Esophagus muscularis mucosa (tissue), 4 donors: ENCODE results near the gene CACNB4. TPM values are rescaled to one million over a fixed set of nuclear protein-coding genes. Genes with fewer than 3 reads are reported as not detected.
"Not testable (repeated sequence)": the region's sequence is repeated elsewhere in the genome, so short reads cannot be mapped to it uniquely, and the experiment has no call there.

ENCODE experiments used
- DNase-seq: peaks from one replicate; pipeline ENCODE4 v3.0.0-alpha.2; 2017; ENCODE audit errors: extremely low spot score
- H3K27ac ChIP-seq, 4 donors: fragments of 200-600 bp; sonication (generic); replicated peaks in 1 of 4; 1 replicate in 3 of 4; 2 replicates in 1 of 4; pipeline ENCODE4 v1.5.1; 2016 to 2019; ENCODE audit warnings: mild to moderate bottlenecking in 1 of 4
- H3K27me3 ChIP-seq, 4 donors: fragments of 200-600 bp; sonication (generic); one replicate each; pipeline versions ENCODE4 v1.5.1 to v1.6.0; 2016 to 2019
- H3K36me3 ChIP-seq, 4 donors: fragments of 200-600 bp; sonication (generic); one replicate each; pipeline ENCODE4 v1.5.1; 2016 to 2019
- H3K4me1 ChIP-seq, 4 donors: fragments of 200-600 bp; sonication (generic); one replicate each; pipeline ENCODE4 v1.5.1; 2016 to 2019
- H3K4me3 ChIP-seq, 4 donors: fragments of 200-600 bp; sonication (generic); 1 replicate in 2 of 4; 2 replicates in 2 of 4; pipeline ENCODE4 v1.5.1; 2016 to 2019; ENCODE audit warnings: mild to moderate bottlenecking in 4 of 4, moderate library complexity in 1 of 4
- H3K9me3 ChIP-seq, 4 donors: fragments of 200-600 bp; sonication (generic); 1 replicate in 3 of 4; 2 replicates in 1 of 4; pipeline ENCODE4 v1.5.1; 2016 to 2019
- EP300 ChIP-seq: sonication (generic); formaldehyde crosslinking; IDR thresholded peaks from one replicate; pipeline ENCODE4 v1.6.1; 2017; ENCODE audit warnings: antibody characterized with exemption
- POLR2A ChIP-seq: fragments of 450-650 bp; IDR thresholded peaks from one replicate; pipeline ENCODE4 v1.6.1; 2017; ENCODE audit warnings: antibody characterized with exemption, moderate library complexity, mild to moderate bottlenecking, low read depth
- POLR2AphosphoS5 ChIP-seq, 2 donors: sonication (generic); formaldehyde crosslinking; IDR thresholded peaks; one replicate each; pipeline ENCODE4 v1.6.1; 2017; ENCODE audit warnings: antibody characterized with exemption in 2 of 2
- WGBS: methylation state at CpG from one replicate; pipeline ENCODE4 v1.1.5; 2018; 5-methylcytosine and 5-hydroxymethylcytosine counted together
- intact Hi-C: fragments of 100-400 bp; cut with DNase I; formaldehyde crosslinking; loops from one replicate; pipeline ENCODE4 v1.15.1; 2023
- total RNA-seq, 4 donors: library from RNA; depleted of rRNA; stranded (reverse); fragments of >200 nt; gene quantifications; one replicate each; pipeline versions ENCODE4 v1.1.0 to v1.2.1, GENCODE V29; 2016
- TF ChIP-seq, protein P1 (sequence below), 3 experiments: fragments of 200-600 bp in 2 of 3; fragments of 450-650 bp in 1 of 3; sonication (generic) in 2 of 3; IDR thresholded peaks; one replicate each; pipeline ENCODE4 v1.5.1; 2017 to 2019; ENCODE audit warnings: antibody characterized with exemption in 3 of 3, mild to moderate bottlenecking in 2 of 3, moderate library complexity in 1 of 3

CACNB4 gene
- total RNA-seq, 4 donors from 2014 or later, result 1.7 to 3.5 (median 2.3) TPM

DNA sequence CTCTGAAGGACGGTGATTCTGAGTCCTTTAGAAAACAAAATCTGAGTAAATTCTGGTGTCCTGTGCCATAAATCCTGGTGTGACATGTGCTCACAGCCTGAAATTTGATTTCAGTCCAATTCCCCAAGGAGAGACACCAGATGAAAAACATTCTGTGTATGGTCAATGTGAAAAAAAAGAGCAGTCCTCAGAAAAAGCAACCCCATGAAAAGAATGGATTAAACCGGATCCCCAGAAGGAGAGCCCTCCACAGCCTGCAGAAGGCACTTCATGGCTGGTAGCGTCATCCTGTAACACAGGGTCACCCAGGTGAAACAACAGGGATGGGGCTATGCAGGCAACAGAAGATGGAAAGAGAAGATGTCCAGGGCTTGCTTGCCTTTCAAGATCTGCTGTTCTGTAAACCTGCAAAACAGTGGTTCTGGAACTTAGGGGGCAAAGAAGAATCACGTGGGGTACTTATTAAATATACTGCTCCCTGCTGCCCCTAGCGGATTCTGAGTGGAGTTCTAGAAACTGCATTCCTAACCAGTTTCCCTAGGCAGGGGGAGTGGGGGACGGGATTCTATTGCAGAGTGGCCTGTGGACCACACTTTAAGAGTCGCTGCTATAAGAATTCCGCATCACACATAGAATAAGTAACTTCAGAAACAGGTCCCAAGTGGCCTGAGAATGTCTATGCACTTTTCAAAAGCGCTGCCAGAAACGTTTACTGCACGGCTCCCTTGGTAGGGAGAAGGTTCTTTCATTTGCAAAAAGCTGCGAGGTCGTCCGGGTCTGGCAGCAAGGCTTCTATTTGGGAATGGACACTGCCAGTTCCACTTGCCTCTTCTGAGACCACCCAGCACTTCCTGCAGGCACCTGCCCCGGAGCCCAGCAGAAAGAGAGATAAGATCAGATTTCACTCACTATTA is 151.7 kb downstream of the CACNB4 start:
- Histone ChIP-seq H3K27ac (no peak overlapping the region), H3K4me1 (peaks cover 0 to 12% (median 7%) of the 10 kb centered on the region in 4 donors), H3K27me3 (no peaks in the 10 kb centered on the region), H3K9me3 (no peaks in the 10 kb centered on the region), H3K4me3 (peak overlapping the region; percentile 9 to 32 (median 20)), H3K36me3 (no peaks in the 10 kb centered on the region)
- 41% methylated on average over 15 of the region's 15 CpGs for WGBS
- intact Hi-C loops, result no loop called here
- TF ChIP-seq EP300, result no peak
- TF ChIP-seq, protein P1, sequence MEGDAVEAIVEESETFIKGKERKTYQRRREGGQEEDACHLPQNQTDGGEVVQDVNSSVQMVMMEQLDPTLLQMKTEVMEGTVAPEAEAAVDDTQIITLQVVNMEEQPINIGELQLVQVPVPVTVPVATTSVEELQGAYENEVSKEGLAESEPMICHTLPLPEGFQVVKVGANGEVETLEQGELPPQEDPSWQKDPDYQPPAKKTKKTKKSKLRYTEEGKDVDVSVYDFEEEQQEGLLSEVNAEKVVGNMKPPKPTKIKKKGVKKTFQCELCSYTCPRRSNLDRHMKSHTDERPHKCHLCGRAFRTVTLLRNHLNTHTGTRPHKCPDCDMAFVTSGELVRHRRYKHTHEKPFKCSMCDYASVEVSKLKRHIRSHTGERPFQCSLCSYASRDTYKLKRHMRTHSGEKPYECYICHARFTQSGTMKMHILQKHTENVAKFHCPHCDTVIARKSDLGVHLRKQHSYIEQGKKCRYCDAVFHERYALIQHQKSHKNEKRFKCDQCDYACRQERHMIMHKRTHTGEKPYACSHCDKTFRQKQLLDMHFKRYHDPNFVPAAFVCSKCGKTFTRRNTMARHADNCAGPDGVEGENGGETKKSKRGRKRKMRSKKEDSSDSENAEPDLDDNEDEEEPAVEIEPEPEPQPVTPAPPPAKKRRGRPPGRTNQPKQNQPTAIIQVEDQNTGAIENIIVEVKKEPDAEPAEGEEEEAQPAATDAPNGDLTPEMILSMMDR (IDR thresholded peaks at IDR 0.05), result peak; percentile 18 to 50 (median 42)
- DNase-seq, result no peak

- TF ChIP-seq, protein P1 (IDR thresholded peaks at IDR 0.05), result no peak
- TF ChIP-seq EP300 (no peak), POLR2A (no peak), POLR2AphosphoS5 (IDR thresholded peaks at IDR 0.05) (no peak)
- no peak overlapping the region for H3K4me3 ChIP-seq
- no peaks in the 10 kb centered on the region for H3K9me3 ChIP-seq
- intact Hi-C loops, result no loop called here
- WGBS, result 85% methylated on average over 6 of the region's 6 CpGs
- H3K4me1 ChIP-seq, result peaks cover 0 to 12% (median 7%) of the 10 kb centered on the region in 4 donors
- no peak overlapping the region for H3K27ac ChIP-seq
- no peaks in the 10 kb centered on the region for H3K36me3 ChIP-seq
- no peak for DNase-seq
- no peaks in the 10 kb centered on the region for H3K27me3 ChIP-seq
Observed at GRCh38 chr2:151946250-151946884, 152.5 kb downstream of the CACNB4 start.

DNA sequence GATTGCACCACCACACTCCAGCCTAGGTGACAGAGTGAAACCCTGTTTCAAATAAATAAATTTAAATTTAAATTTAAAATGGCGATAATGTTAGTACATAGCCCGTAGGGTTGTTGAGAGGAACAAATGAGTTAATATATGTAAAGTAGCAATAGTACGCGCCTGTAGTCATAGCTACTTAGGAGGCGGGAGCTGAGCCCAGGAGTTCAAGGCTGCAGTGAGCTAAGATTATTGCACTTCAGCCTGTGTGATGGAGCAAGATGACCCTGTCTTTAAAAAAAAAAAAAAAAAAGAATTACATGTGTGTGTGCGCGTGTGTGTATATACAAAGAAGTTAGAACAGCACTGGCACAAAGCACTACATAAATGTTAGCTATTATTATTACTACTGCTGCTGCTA is 153.2 kb downstream of the CACNB4 start:
- H3K27me3 ChIP-seq, result no peaks in the 10 kb centered on the region
- no peak for TF ChIP-seq EP300
- TF ChIP-seq POLR2A, result no peak
- no peak for TF ChIP-seq POLR2AphosphoS5 (IDR thresholded peaks at IDR 0.05)
- TF ChIP-seq, protein P1 (IDR thresholded peaks at IDR 0.05), result no peak
- H3K9me3 ChIP-seq, result no peaks in the 10 kb centered on the region
- WGBS, result 98% methylated on average over 7 of the region's 7 CpGs
- intact Hi-C loops, result no loop called here
- no peak overlapping the region for H3K4me3 ChIP-seq
- no peaks in the 10 kb centered on the region for H3K36me3 ChIP-seq
- peaks cover 0 to 12% (median 7%) of the 10 kb centered on the region in 4 donors for H3K4me1 ChIP-seq
- H3K27ac ChIP-seq, result no peak overlapping the region
- no peak for DNase-seq

DNA sequence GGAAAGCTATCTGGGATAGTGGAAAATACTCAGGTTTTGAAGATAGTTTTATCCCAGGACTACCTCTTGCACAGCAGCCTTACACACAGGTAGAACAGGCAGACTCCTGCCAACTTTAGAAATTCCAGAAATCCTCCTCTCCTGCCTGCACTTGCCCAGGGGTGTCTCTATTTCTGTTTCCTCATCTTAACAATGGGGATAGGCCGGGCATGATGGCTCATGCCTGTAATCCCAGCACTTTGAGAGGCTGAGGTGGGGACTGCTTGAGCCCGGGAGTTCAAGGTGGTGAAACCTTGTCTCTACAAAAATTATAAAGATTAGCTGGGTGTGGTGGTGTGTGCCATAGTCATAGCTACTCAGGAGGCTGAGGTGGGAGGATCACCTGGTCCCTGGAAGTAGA is 153.7 kb downstream of the CACNB4 start:
- DNase-seq, result no peak
- Histone ChIP-seq H3K36me3 (no peaks in the 10 kb centered on the region), H3K27ac (no peak overlapping the region), H3K27me3 (no peaks in the 10 kb centered on the region), H3K4me1 (peaks cover 0 to 12% (median 7%) of the 10 kb centered on the region in 4 donors), H3K4me3 (no peak overlapping the region), H3K9me3 (no peaks in the 10 kb centered on the region)
- TF ChIP-seq EP300 (no peak), POLR2AphosphoS5 (IDR thresholded peaks at IDR 0.05) (no peak)
- intact Hi-C loops, result no loop called here
- 92% methylated on average over 2 of the region's 2 CpGs for WGBS

DNA sequence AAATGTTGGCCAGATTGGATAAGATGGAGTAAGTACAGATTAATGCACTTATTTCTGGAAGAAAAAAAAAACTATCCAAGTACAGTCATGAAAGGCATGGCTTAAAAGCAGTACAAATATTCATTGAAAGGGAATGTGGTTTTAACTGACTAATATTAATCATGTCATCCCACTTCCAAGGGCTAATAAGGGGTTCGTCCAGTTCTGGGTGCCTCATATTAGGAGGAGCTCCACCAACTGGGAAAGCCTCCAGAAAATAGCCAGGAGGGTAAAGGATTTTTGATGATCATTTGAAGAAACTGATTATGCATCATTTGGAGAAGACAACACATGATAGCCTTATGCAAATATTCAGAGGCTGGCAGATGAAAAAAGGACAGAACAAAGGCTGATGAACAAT is 155.4 kb downstream of the CACNB4 start:
- DNase-seq, result no peak
- H3K36me3 ChIP-seq, result no peaks in the 10 kb centered on the region
- intact Hi-C loops, result no loop called here
- peaks cover 0 to 12% (median 7%) of the 10 kb centered on the region in 4 donors for H3K4me1 ChIP-seq
- WGBS, result 82% methylated on average over 1 of the region's 1 CpG
- H3K4me3 ChIP-seq, result no peak overlapping the region
- TF ChIP-seq, protein P1 (IDR thresholded peaks at IDR 0.05), result no peak
- TF ChIP-seq POLR2AphosphoS5 (IDR thresholded peaks at IDR 0.05), result no peak
- no peak for TF ChIP-seq EP300
- no peak for TF ChIP-seq POLR2A
- no peaks in the 10 kb centered on the region for H3K9me3 ChIP-seq
- no peak overlapping the region for H3K27ac ChIP-seq
- H3K27me3 ChIP-seq, result no peaks in the 10 kb centered on the region

GRCh38 chr2:151942540-151943205 is 156.2 kb downstream of the CACNB4 start:
- H3K27ac ChIP-seq, intact Hi-C loops, H3K36me3 ChIP-seq, H3K4me3 ChIP-seq, H3K9me3 ChIP-seq, H3K27me3 ChIP-seq, DNase-seq: not testable (repeated sequence)
- 96% methylated on average over 10 of the region's 10 CpGs for WGBS
- peaks cover 0 to 12% (median 5%) of the 10 kb centered on the region in 4 donors for H3K4me1 ChIP-seq
